ENCODE results near the gene ZPR1. TPM values are rescaled to one million over a fixed set of nuclear protein-coding genes. Genes with fewer than 3 reads are reported as not detected.

Gene ZPR1
- total and polyA plus RNA-seq, 4 donors = 19.2 to 48.2 (median 26.3) TPM

DNA sequence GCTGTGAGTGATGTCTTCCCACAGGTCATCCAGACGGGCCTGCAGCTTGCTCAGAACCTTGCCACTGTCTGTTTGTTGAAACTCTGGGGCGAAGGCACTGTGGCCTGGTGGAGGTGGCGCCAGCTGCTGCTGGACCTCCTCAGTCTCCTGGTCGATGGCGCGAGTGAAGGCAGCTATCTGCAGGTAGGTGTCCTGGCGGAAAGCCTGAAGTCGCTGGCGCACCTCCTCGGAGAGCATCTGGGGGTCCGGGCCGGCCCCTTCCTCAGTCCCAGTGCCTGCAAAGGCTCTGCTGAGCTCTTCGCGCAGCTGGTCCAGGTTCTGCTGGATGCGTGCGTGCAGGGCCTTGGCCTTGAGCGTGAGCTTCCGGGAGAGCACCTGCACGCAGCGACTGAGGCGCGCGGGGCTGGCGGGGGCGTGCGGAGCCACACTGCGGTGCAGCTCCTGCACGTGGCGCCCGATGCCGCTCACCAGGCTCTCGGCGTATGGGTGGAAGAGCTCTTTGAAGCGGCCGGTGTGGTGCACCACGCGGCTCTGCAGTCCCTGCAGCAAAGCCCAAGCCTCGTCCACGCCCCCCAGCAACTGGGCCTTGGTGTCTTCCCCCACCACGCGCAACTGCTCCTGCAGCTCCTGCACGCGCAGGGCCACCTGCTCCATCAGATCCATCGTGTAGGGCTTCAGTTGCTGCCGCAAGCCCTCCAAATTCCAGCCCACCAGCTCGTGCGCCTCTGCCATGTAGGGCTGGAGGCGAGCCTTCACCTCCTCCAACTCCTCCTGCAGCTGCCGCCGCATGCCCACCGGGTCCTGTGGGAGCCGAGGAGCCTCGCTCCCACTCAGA is 2.6 kb upstream of the ZPR1 start:
- ATAC-seq (ENCODE audit: low FRiP score) (no peak), DNase-seq (no peak)
- 84 to 87% methylated on average over 53 of the region's 53 CpGs for WGBS, 2 donors
- Histone ChIP-seq H3K4me3 (ENCODE audit: low read length in 2 of 2) (no peak overlapping the region), H3K27ac (ENCODE audit: low read depth in 1 of 2, low read length in 2 of 2) (no peak overlapping the region), H3K36me3 (ENCODE audit: control insufficient read depth in 1 of 2, insufficient read depth in 2 of 2, low read length in 1 of 2) (peaks cover 0 to under 1% of the 10 kb centered on the region in 2 donors), H3K9me3 (ENCODE audit: control insufficient read depth, low read length) (no peaks in the 10 kb centered on the region), H3K27me3 (ENCODE audit: control insufficient read depth in 1 of 2, insufficient read depth in 2 of 2, low read length in 1 of 2) (no peaks in the 10 kb centered on the region), H3K4me1 (ENCODE audit: control insufficient read depth in 1 of 2, insufficient read depth in 2 of 2, low read length in 2 of 2) (peaks cover 0 to 4% of the 10 kb centered on the region in 2 donors)
- intact Hi-C loops (cut with DNase I) = loop anchor here (2.0 to 10.0 kb wide), 3 partner anchors 46 to 317 kb away; partner anchors contain the start of gene APOA1 (in 1 of the 2)

GRCh38 chr11:116788975-116789374 is 1.2 kb upstream of the ZPR1 start:
- ATAC-seq (ENCODE audit: low FRiP score) = no peak
- 89 to 93% methylated on average over 4 of the region's 4 CpGs for WGBS, 2 donors

DNA sequence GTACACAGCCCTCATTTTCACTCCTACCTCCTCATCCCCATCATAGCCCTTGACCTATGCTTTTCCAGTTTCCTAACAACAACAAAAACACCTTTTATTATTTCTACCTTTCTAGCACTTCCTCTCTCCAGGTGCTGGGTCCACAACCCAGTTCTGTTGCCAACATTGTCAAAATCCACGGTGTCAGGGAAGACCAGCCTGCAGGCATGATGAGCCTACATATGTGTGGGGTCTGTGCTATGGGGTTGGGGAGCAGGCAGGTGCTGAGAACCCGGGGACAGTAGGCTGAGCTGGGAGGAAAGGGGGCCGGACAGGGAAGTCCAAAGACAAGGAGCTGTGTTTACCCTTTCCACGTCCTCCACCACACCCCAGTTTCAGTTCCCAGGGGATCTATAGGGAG is 711 bp upstream of the ZPR1 start:
- no peaks in the 10 kb centered on the region for H3K27me3 ChIP-seq (ENCODE audit: control insufficient read depth in 1 of 2, insufficient read depth in 2 of 2, low read length in 1 of 2)
- intact Hi-C loops (cut with DNase I) = loop anchor here (5.0 kb wide), 2 partner anchors 49 to 444 kb away; partner anchors contain the start of genes APOA1 (in 1 of the 2), PCSK7 (in 1 of the 2) and RNF214 (in 1 of the 2)
- H3K4me3 ChIP-seq (ENCODE audit: low read length in 2 of 2) = peak overlapping the region in 1 of 2 donors; percentile 73
- peaks cover 0 to 4% of the 10 kb centered on the region in 2 donors for H3K4me1 ChIP-seq (ENCODE audit: control insufficient read depth in 1 of 2, insufficient read depth in 2 of 2, low read length in 2 of 2)
- WGBS, 2 donors = 65 to 68% methylated on average over 4 of the region's 4 CpGs
- DNase-seq (no peak), ATAC-seq (ENCODE audit: low FRiP score) (no peak)
- H3K9me3 ChIP-seq (ENCODE audit: control insufficient read depth, low read length) = no peaks in the 10 kb centered on the region
- peak overlapping the region in 1 of 2 donors; percentile 66 for H3K27ac ChIP-seq (ENCODE audit: low read depth in 1 of 2, low read length in 2 of 2)
- peaks cover 0 to 5% of the 10 kb centered on the region in 2 donors for H3K36me3 ChIP-seq (ENCODE audit: control insufficient read depth in 1 of 2, insufficient read depth in 2 of 2, low read length in 1 of 2)

More at GRCh38 chr11:116788975-116789374, 1.2 kb upstream of the ZPR1 start:
- Histone ChIP-seq H3K27ac (ENCODE audit: low read depth in 1 of 2, low read length in 2 of 2) (no peak overlapping the region), H3K27me3 (ENCODE audit: control insufficient read depth in 1 of 2, insufficient read depth in 2 of 2, low read length in 1 of 2) (no peaks in the 10 kb centered on the region), H3K9me3 (ENCODE audit: control insufficient read depth, low read length) (no peaks in the 10 kb centered on the region), H3K36me3 (ENCODE audit: control insufficient read depth in 1 of 2, insufficient read depth in 2 of 2, low read length in 1 of 2) (peaks cover 0 to 5% of the 10 kb centered on the region in 2 donors), H3K4me1 (ENCODE audit: control insufficient read depth in 1 of 2, insufficient read depth in 2 of 2, low read length in 2 of 2) (peaks cover 0 to 4% of the 10 kb centered on the region in 2 donors), H3K4me3 (ENCODE audit: low read length in 2 of 2) (no peak overlapping the region)
- DNase-seq = no peak
- intact Hi-C loops (cut with DNase I) = loop anchor here (5.0 kb wide), 2 partner anchors 48 to 443 kb away; partner anchors contain the start of genes APOA1 (in 1 of the 2), PCSK7 (in 1 of the 2) and RNF214 (in 1 of the 2)

- DNase-seq = no peak
- intact Hi-C loops (cut with DNase I) = loop anchor here (5.0 kb wide), 2 partner anchors 50 to 445 kb away; partner anchors contain the start of genes APOA1 (in 1 of the 2), PCSK7 (in 1 of the 2) and RNF214 (in 1 of the 2)
- no peaks in the 10 kb centered on the region for H3K9me3 ChIP-seq (ENCODE audit: control insufficient read depth, low read length)
- H3K36me3 ChIP-seq (ENCODE audit: control insufficient read depth in 1 of 2, insufficient read depth in 2 of 2, low read length in 1 of 2) = peaks cover 0 to 5% of the 10 kb centered on the region in 2 donors
- H3K27me3 ChIP-seq (ENCODE audit: control insufficient read depth in 1 of 2, insufficient read depth in 2 of 2, low read length in 1 of 2) = no peaks in the 10 kb centered on the region
- WGBS, 2 donors = 1% methylated on average over 15 of the region's 15 CpGs
- H3K4me1 ChIP-seq (ENCODE audit: control insufficient read depth in 1 of 2, insufficient read depth in 2 of 2, low read length in 2 of 2) = peaks cover 0 to 4% of the 10 kb centered on the region in 2 donors
- H3K27ac ChIP-seq (ENCODE audit: low read depth in 1 of 2, low read length in 2 of 2) = no peak overlapping the region
- ATAC-seq (ENCODE audit: low FRiP score) = no peak
- H3K4me3 ChIP-seq (ENCODE audit: low read length in 2 of 2) = peak overlapping the region; percentile 73 to 80
Measured at GRCh38 chr11:116787436-116787785, 412 bp downstream of the ZPR1 start.

DNA sequence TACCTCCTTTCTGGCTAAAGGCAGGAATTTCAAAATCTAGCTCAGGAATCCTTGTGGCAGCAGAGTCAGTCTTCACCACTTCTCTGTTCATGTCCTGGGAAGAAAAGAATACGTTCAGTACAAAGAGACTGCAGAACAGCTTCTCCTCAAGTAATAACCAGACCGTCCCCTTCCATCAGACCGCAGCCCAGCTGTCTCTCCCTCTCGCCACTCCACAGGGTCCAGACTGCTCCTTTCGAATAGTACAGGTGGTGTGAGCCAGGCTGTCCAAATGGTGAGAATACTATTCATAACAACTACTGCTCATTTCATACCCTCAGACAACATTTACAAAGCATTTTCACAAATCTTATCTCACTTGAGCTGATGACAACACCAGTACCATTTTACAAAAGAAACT is 857 bp downstream of the ZPR1 start:
- Histone ChIP-seq H3K4me1 (ENCODE audit: control insufficient read depth in 1 of 2, insufficient read depth in 2 of 2, low read length in 2 of 2) (peaks cover 0 to 4% of the 10 kb centered on the region in 2 donors), H3K36me3 (ENCODE audit: control insufficient read depth in 1 of 2, insufficient read depth in 2 of 2, low read length in 1 of 2) (peaks cover 0 to 8% of the 10 kb centered on the region in 2 donors), H3K9me3 (ENCODE audit: control insufficient read depth, low read length) (no peaks in the 10 kb centered on the region), H3K4me3 (ENCODE audit: low read length in 2 of 2) (peak overlapping the region in 1 of 2 donors; percentile 73), H3K27me3 (ENCODE audit: control insufficient read depth in 1 of 2, insufficient read depth in 2 of 2, low read length in 1 of 2) (no peaks in the 10 kb centered on the region), H3K27ac (ENCODE audit: low read depth in 1 of 2, low read length in 2 of 2) (no peak overlapping the region)
- ATAC-seq (ENCODE audit: low FRiP score) (no peak), DNase-seq (no peak)
- 63 to 66% methylated on average over 5 of the region's 5 CpGs for WGBS, 2 donors
- intact Hi-C loops (cut with DNase I) = loop anchor here (5.0 kb wide), 2 partner anchors 50 to 445 kb away; partner anchors contain the start of genes APOA1 (in 1 of the 2), PCSK7 (in 1 of the 2) and RNF214 (in 1 of the 2)

- Histone ChIP-seq H3K4me3 (ENCODE audit: low read length in 2 of 2) (no peak overlapping the region), H3K4me1 (ENCODE audit: control insufficient read depth in 1 of 2, insufficient read depth in 2 of 2, low read length in 2 of 2) (peaks cover 0 to 4% of the 10 kb centered on the region in 2 donors), H3K9me3 (ENCODE audit: control insufficient read depth, low read length) (no peaks in the 10 kb centered on the region), H3K27me3 (ENCODE audit: control insufficient read depth in 1 of 2, insufficient read depth in 2 of 2, low read length in 1 of 2) (no peaks in the 10 kb centered on the region), H3K36me3 (ENCODE audit: control insufficient read depth in 1 of 2, insufficient read depth in 2 of 2, low read length in 1 of 2) (peaks cover 0 to 8% of the 10 kb centered on the region in 2 donors), H3K27ac (ENCODE audit: low read depth in 1 of 2, low read length in 2 of 2) (no peak overlapping the region)
- DNase-seq (no peak), ATAC-seq (ENCODE audit: low FRiP score) (no peak)
- intact Hi-C loops (cut with DNase I) = loop anchor here (5.0 kb wide), 2 partner anchors 51 to 446 kb away; partner anchors contain the start of genes APOA1 (in 1 of the 2), PCSK7 (in 1 of the 2) and RNF214 (in 1 of the 2)
- WGBS, 2 donors = 85% methylated on average over 2 of the region's 2 CpGs
Measured at GRCh38 chr11:116786326-116786725, 1.5 kb downstream of the ZPR1 start.

DNA sequence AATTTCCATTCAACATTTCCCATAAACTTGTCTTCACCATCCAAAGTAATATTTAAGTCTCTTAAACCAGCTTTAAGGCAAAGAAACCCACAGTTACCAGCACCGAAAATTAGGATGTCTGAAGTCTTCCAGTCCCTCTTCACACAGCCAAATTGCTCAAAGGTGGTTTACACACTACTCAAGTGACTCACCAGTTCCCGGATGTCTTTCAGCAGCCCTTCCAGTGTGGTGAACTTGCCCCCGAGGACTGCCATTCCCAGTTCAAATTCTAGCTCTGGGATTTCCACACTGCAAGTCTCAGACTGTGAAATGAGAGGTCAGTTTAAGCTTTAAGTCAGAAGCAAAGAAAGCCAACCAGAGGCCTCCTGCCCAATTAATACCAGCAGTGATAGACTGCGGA is 5.1 kb downstream of the ZPR1 start:
- DNase-seq (no peak), ATAC-seq (ENCODE audit: low FRiP score) (no peak)
- H3K4me3 ChIP-seq (ENCODE audit: low read length in 2 of 2) = no peak overlapping the region
- H3K36me3 ChIP-seq (ENCODE audit: control insufficient read depth in 1 of 2, insufficient read depth in 2 of 2, low read length in 1 of 2) = peaks cover 8 to 12% of the 10 kb centered on the region in 2 donors
- H3K9me3 ChIP-seq (ENCODE audit: control insufficient read depth, low read length) = no peaks in the 10 kb centered on the region
- intact Hi-C loops (cut with DNase I) = no loop called here
- H3K4me1 ChIP-seq (ENCODE audit: control insufficient read depth in 1 of 2, insufficient read depth in 2 of 2, low read length in 2 of 2) = peaks cover 0 to 4% of the 10 kb centered on the region in 2 donors
- no peaks in the 10 kb centered on the region for H3K27me3 ChIP-seq (ENCODE audit: control insufficient read depth in 1 of 2, insufficient read depth in 2 of 2, low read length in 1 of 2)
- WGBS, 2 donors = 88 to 91% methylated on average over 4 of the region's 4 CpGs
- H3K27ac ChIP-seq (ENCODE audit: low read depth in 1 of 2, low read length in 2 of 2) = no peak overlapping the region

DNA sequence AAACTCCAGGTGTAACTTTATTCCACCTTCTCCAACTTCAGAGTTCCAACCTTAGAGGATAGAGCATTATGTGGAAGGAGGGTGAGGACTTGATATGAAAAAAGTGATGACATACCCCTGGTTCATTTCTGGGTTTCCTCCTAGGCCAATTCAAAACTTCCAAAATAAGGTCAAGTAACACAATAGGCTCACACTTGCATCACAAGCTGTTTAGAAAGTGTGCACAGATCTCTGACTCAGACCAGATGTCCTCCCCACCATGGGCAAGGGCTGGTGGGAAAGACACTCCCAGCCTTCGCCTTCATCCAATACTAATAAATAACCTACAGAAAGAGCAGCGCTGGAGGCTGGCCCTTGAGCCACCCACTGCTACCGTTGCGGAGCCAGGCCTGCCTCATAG is 9.3 kb downstream of the ZPR1 start:
- WGBS, 2 donors = 95 to 97% methylated on average over 4 of the region's 4 CpGs
- H3K4me3 ChIP-seq (ENCODE audit: low read length in 2 of 2) = no peak overlapping the region
- ATAC-seq (ENCODE audit: low FRiP score) (no peak), DNase-seq (no peak)
- H3K36me3 ChIP-seq (ENCODE audit: control insufficient read depth in 1 of 2, insufficient read depth in 2 of 2, low read length in 1 of 2) = peaks cover 7 to 12% of the 10 kb centered on the region in 2 donors
- no peaks in the 10 kb centered on the region for H3K4me1 ChIP-seq (ENCODE audit: control insufficient read depth in 1 of 2, insufficient read depth in 2 of 2, low read length in 2 of 2)
- H3K9me3 ChIP-seq (ENCODE audit: control insufficient read depth, low read length) = no peaks in the 10 kb centered on the region
- H3K27me3 ChIP-seq (ENCODE audit: control insufficient read depth in 1 of 2, insufficient read depth in 2 of 2, low read length in 1 of 2) = no peaks in the 10 kb centered on the region
- intact Hi-C loops (cut with DNase I) = no loop called here
- H3K27ac ChIP-seq (ENCODE audit: low read depth in 1 of 2, low read length in 2 of 2) = no peak overlapping the region

Data from aorta (tissue), 5 donors.